Astrocyte (in vitro differentiated cells and primary cell): ENCODE measurements around the gene HMGCR.

Experiments used
- EZH2 ChIP-seq: IDR thresholded peaks from 2 replicates; pipeline ENCODE4 v1.6.1; 2012; ENCODE audit warnings: mild to moderate bottlenecking, low read length, inconsistent platforms; ENCODE audit not compliant: insufficient read depth
- TF ChIP-seq, protein P1 (sequence below): IDR thresholded peaks from 2 replicates; pipeline ENCODE4 v1.5.1; 2011; ENCODE audit warnings: low read depth, mild to moderate bottlenecking, inconsistent platforms, low read length, moderate library complexity; ENCODE audit not compliant: insufficient read depth

DNA sequence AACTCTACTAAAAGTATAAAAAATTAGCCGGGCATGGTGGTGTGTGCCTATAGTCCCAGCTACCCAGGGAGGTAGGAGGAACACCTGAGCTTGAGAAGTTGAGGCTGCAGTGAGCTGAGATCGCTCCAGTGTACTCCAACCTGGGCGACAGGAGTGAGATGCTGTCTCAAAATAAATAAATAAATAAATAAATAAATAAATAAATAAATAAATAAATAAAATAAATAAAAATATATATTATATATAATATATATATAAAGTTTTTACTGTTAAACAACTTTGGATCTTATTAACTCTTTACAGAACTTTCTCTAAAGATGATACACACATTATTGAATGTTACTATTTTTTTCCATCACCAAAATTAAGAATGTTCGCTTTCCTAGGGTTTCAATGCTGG is 38.4 kb downstream of the HMGCR start:
- TF ChIP-seq, protein P1, sequence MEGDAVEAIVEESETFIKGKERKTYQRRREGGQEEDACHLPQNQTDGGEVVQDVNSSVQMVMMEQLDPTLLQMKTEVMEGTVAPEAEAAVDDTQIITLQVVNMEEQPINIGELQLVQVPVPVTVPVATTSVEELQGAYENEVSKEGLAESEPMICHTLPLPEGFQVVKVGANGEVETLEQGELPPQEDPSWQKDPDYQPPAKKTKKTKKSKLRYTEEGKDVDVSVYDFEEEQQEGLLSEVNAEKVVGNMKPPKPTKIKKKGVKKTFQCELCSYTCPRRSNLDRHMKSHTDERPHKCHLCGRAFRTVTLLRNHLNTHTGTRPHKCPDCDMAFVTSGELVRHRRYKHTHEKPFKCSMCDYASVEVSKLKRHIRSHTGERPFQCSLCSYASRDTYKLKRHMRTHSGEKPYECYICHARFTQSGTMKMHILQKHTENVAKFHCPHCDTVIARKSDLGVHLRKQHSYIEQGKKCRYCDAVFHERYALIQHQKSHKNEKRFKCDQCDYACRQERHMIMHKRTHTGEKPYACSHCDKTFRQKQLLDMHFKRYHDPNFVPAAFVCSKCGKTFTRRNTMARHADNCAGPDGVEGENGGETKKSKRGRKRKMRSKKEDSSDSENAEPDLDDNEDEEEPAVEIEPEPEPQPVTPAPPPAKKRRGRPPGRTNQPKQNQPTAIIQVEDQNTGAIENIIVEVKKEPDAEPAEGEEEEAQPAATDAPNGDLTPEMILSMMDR: no peak
- no peak for TF ChIP-seq EZH2
